ENCODE results near the gene AP2A1. TPM values are rescaled to one million over a fixed set of nuclear protein-coding genes. Genes with fewer than 3 reads are reported as not detected.
A peak's percentile ranks its signal among the peaks of the same experiment; 100 is the strongest.

AP2A1 gene
- total and polyA plus RNA-seq, 2 of the 13 experiments (the other 11 are each of a cell fraction or from before 2014, with no cell fraction given): 22.7 to 39.7 TPM

DNA sequence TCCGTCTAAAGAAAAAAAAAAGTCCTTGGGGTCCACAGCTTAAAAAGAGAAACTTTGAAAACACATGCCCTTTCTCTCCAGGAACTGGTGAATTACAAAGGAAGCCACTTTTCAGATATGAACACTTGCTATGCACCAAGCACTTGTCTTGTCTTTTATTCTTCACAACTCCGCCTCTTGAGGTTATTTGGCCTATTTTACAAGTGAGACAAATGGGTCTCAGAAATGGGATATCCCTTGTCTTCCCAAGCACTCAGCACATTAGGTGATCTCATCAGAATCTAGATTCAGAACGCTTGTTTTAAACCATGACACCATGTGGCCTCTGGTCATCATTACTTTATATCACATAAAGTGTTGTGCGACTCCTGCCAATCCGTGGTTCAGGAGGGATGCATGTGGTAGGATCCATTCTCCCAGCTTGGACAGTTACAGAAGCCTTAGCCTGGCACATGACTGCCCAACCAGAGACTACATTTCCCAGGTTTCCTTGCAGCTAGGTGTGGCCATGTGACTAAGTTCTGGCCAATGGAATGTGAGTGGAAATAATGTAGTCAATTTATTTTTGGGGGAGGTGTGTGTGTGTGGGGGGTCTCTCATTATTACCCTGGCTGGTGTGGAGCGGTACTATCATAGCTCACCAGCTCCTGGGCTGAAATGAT lies 17.6 kb upstream of the AP2A1 start:
- no peak for FAIRE-seq
- CTCF ChIA-PET (ENCODE audit: low intra/inter-chr PET ratio, low total read pairs): no interaction called here
- 60% methylated on average over 6 of the region's 6 CpGs for WGBS (ENCODE audit: low lambda C conversion rate)
- TF ChIP-seq NFYB (CRISPR knock-in tag; IDR thresholded peaks at IDR 0.05) (peak; percentile 85), ZNF670 (CRISPR knock-in tag; IDR thresholded peaks at IDR 0.05; ENCODE audit: borderline replicate concordance) (no peak), HOXA3 (CRISPR knock-in tag; IDR thresholded peaks at IDR 0.05) (no peak), DNMT3B (CRISPR knock-in tag; conservative IDR thresholded peaks at IDR 0.05) (no peak), NFYC (CRISPR knock-in tag; IDR thresholded peaks at IDR 0.05) (peak; percentile 77), HCFC1 (IDR thresholded peaks at IDR 0.05; ENCODE audit: low read depth, low read length) (peak; percentile 63), HNRNPL (IDR thresholded peaks at IDR 0.05; ENCODE audit: low read depth, low read length) (no peak), SMAD1 (CRISPR knock-in tag; IDR thresholded peaks at IDR 0.05; ENCODE audit: borderline replicate concordance, low read depth) (no peak), SAP130 (CRISPR knock-in tag; IDR thresholded peaks at IDR 0.05; ENCODE audit: low read depth) (no peak), ZNF747 (CRISPR knock-in tag; IDR thresholded peaks at IDR 0.05; ENCODE audit: borderline replicate concordance) (no peak), HNF4A (CRISPR knock-in tag; IDR thresholded peaks at IDR 0.05) (no peak), SMAD3 (CRISPR knock-in tag; IDR thresholded peaks at IDR 0.05) (no peak)
- TF ChIP-seq, protein P1, sequence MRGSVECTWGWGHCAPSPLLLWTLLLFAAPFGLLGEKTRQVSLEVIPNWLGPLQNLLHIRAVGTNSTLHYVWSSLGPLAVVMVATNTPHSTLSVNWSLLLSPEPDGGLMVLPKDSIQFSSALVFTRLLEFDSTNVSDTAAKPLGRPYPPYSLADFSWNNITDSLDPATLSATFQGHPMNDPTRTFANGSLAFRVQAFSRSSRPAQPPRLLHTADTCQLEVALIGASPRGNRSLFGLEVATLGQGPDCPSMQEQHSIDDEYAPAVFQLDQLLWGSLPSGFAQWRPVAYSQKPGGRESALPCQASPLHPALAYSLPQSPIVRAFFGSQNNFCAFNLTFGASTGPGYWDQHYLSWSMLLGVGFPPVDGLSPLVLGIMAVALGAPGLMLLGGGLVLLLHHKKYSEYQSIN (CRISPR knock-in tag; IDR thresholded peaks at IDR 0.05; ENCODE audit: borderline replicate concordance): no peak
- TF ChIP-seq, protein P2, sequence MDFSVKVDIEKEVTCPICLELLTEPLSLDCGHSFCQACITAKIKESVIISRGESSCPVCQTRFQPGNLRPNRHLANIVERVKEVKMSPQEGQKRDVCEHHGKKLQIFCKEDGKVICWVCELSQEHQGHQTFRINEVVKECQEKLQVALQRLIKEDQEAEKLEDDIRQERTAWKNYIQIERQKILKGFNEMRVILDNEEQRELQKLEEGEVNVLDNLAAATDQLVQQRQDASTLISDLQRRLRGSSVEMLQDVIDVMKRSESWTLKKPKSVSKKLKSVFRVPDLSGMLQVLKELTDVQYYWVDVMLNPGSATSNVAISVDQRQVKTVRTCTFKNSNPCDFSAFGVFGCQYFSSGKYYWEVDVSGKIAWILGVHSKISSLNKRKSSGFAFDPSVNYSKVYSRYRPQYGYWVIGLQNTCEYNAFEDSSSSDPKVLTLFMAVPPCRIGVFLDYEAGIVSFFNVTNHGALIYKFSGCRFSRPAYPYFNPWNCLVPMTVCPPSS (IDR thresholded peaks at IDR 0.05): no peak
- TF ChIP-seq, protein P3, sequence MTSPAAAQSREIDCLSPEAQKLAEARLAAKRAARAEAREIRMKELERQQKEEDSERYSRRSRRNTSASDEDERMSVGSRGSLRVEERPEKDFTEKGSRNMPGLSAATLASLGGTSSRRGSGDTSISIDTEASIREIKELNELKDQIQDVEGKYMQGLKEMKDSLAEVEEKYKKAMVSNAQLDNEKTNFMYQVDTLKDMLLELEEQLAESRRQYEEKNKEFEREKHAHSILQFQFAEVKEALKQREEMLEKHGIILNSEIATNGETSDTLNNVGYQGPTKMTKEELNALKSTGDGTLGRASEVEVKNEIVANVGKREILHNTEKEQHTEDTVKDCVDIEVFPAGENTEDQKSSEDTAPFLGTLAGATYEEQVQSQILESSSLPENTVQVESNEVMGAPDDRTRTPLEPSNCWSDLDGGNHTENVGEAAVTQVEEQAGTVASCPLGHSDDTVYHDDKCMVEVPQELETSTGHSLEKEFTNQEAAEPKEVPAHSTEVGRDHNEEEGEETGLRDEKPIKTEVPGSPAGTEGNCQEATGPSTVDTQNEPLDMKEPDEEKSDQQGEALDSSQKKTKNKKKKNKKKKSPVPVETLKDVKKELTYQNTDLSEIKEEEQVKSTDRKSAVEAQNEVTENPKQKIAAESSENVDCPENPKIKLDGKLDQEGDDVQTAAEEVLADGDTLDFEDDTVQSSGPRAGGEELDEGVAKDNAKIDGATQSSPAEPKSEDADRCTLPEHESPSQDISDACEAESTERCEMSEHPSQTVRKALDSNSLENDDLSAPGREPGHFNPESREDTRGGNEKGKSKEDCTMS (CRISPR knock-in tag; conservative IDR thresholded peaks at IDR 0.05): no peak
- TF ChIP-seq, protein P4, sequence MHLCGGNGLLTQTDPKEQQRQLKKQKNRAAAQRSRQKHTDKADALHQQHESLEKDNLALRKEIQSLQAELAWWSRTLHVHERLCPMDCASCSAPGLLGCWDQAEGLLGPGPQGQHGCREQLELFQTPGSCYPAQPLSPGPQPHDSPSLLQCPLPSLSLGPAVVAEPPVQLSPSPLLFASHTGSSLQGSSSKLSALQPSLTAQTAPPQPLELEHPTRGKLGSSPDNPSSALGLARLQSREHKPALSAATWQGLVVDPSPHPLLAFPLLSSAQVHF (CRISPR knock-in tag; IDR thresholded peaks at IDR 0.05): no peak
- TF ChIP-seq, protein P5, sequence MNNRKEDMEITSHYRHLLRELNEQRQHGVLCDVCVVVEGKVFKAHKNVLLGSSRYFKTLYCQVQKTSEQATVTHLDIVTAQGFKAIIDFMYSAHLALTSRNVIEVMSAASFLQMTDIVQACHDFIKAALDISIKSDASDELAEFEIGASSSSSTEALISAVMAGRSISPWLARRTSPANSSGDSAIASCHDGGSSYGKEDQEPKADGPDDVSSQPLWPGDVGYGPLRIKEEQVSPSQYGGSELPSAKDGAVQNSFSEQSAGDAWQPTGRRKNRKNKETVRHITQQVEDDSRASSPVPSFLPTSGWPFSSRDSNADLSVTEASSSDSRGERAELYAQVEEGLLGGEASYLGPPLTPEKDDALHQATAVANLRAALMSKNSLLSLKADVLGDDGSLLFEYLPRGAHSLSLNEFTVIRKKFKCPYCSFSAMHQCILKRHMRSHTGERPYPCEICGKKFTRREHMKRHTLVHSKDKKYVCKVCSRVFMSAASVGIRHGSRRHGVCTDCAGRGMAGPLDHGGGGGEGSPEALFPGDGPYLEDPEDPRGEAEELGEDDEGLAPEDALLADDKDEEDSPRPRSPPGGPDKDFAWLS (CRISPR knock-in tag; IDR thresholded peaks at IDR 0.05; ENCODE audit: borderline replicate concordance): no peak

More for the DNA sequence above, 17.6 kb upstream of the AP2A1 start:
- POLR2A ChIA-PET: no interaction called here
- H3K79me2 ChIP-seq (ENCODE audit: insufficient read depth, low read length): no peaks in the 10 kb centered on the region
- BruUV-seq (replicated peaks): no TSS peak
- ATAC-seq (no peak; the same call in 2 of the 3 replicates), DNase-seq (ENCODE audit: low spot score) (no peak)
- no peaks in the 10 kb centered on the region; a peak in 1 of 5 replicates for H3K27me3 ChIP-seq (ENCODE audit: control insufficient read depth in 1 of 2, insufficient read depth in 2 of 2, low read length in 2 of 2)
- in situ Hi-C loops (cut with HindIII; ENCODE audit: extremely low pct_ligation_motif_present, low pct_unique_long_range_greater_than_20kb) (no loop called here), intact Hi-C loops (cut with micrococcal nuclease; ENCODE audit: unreplicated experiment) (no loop called here)
- H2AFZ ChIP-seq (ENCODE audit: low read length): no peak overlapping the region
- no peak overlapping the region for H3K9ac ChIP-seq (ENCODE audit: insufficient read depth, low read depth, low read length)
- H3K9me3 ChIP-seq (ENCODE audit: low read length): peaks cover 8% of the 10 kb centered on the region; the same call in 1 of the 2 replicates
- H4K20me1 ChIP-seq (ENCODE audit: insufficient read depth, low read length): no peaks in the 10 kb centered on the region
- no peak overlapping the region for H3K4me3 ChIP-seq (replicated peaks in 1 of 3; ENCODE audit: insufficient read depth in 1 of 3, low read depth in 2 of 3, low read length in 3 of 3)
- H3K4me1 ChIP-seq (ENCODE audit: insufficient read depth, low read length): no peaks in the 10 kb centered on the region
- H3K27ac ChIP-seq (ENCODE audit: extremely low read length, insufficient read depth, low read length): no peak overlapping the region
- no peaks in the 10 kb centered on the region for H3K36me3 ChIP-seq (replicated peaks in 1 of 2; ENCODE audit: control insufficient read depth in 1 of 2, insufficient read depth in 2 of 2, low read length in 2 of 2)
- H3K4me2 ChIP-seq (ENCODE audit: low read depth, low read length): no peak overlapping the region
